Lung (tissue), 12 donors: ENCODE results near the gene RETN. TPM values are rescaled to one million over a fixed set of nuclear protein-coding genes. Genes with fewer than 3 reads are reported as not detected.
A peak's percentile ranks its signal among the peaks of the same experiment; 100 is the strongest.

ENCODE experiments used
- ATAC-seq: fragments of 200-7000 bp; cut with Tn5 transposase; one replicate; pipeline ENCODE4 v1.9.1; 2020; ENCODE audit warnings: moderate number of reproducible peaks; ENCODE audit not compliant: insufficient read depth, low FRiP score
- DNase-seq, 3 donors: peaks; one replicate each; pipeline ENCODE4 v3.0.0-alpha.2; 2013 to 2017
- H3K27ac ChIP-seq, 2 donors: one replicate each; pipeline ENCODE4 v1.5.1; 2013; ENCODE audit warnings: mild to moderate bottlenecking in 2 of 2, moderate library complexity in 2 of 2, control low read depth in 1 of 2, inconsistent platforms in 1 of 2, low read depth in 1 of 2, low read length in 1 of 2
- H3K27me3 ChIP-seq, 3 donors: one replicate each; pipeline ENCODE4 v1.5.1; 2013; ENCODE audit warnings: low read length in 2 of 3; ENCODE audit not compliant: control insufficient read depth in 3 of 3, insufficient read depth in 3 of 3
- H3K36me3 ChIP-seq, 4 donors: one replicate each; pipeline ENCODE4 v1.5.1; 2013; ENCODE audit warnings: low read length in 4 of 4, mild to moderate bottlenecking in 1 of 4, moderate library complexity in 1 of 4; ENCODE audit not compliant: control insufficient read depth in 4 of 4, insufficient read depth in 4 of 4
- H3K4me1 ChIP-seq, 5 donors: one replicate each; pipeline ENCODE4 v1.5.1; 2013; ENCODE audit warnings: low read length in 5 of 5, mild to moderate bottlenecking in 2 of 5, moderate library complexity in 1 of 5; ENCODE audit not compliant: control insufficient read depth in 5 of 5, insufficient read depth in 5 of 5
- H3K4me3 ChIP-seq: one replicate; pipeline ENCODE4 v1.5.1; 2013; ENCODE audit warnings: mild to moderate bottlenecking, control low read depth, moderate library complexity
- H3K9ac ChIP-seq, 2 donors: one replicate each; pipeline ENCODE4 v1.5.1; 2013; ENCODE audit warnings: low read length in 2 of 2, control low read depth in 1 of 2; ENCODE audit not compliant: insufficient read depth in 1 of 2
- H3K9me3 ChIP-seq, 4 donors: one replicate each; pipeline ENCODE4 v1.5.1; 2013; ENCODE audit warnings: low read length in 3 of 4, mild to moderate bottlenecking in 1 of 4, moderate library complexity in 1 of 4; ENCODE audit not compliant: control insufficient read depth in 4 of 4, insufficient read depth in 3 of 4
- CTCF ChIP-seq: IDR thresholded peaks from 2 replicates; pipeline ENCODE4 v1.5.1; 2012; ENCODE audit warnings: mild to moderate bottlenecking; ENCODE audit errors: control extremely low read depth, extremely low read depth
- WGBS, 2 donors: extraction: QIAGEN DNeasy Blood & Tissue Kit; methylation state at CpG; one replicate each; pipeline ENCODE4 v1.1.7; 2013; 5-methylcytosine and 5-hydroxymethylcytosine counted together
- polyA plus RNA-seq, 2 donors: library from polyadenylated mRNA; stranded (reverse); fragments of 200-250 nt; gene quantifications; one replicate each; pipeline ENCODE4 v1.2.1, GENCODE V29; 2013
- total RNA-seq, 2 donors: library from RNA; depleted of rRNA in 1 of 2; stranded (reverse); fragments of >200 nt in 1 of 2; gene quantifications; one replicate each; pipeline ENCODE4 v1.2.1, GENCODE V29; 2014 to 2021
- donor health status: control.
- donor health status: control.
- donor health status: Bipolar disorder and iron deficiency.
- donor health status: healthy.
- donor health status: DM: yes; HTN: yes; CAD: no.

Gene RETN
- total and polyA plus RNA-seq, 4 donors = 2.9 to 1,168 (median 58.3) TPM

GRCh38 chr19:7658219-7658686, 10.6 kb upstream of the RETN start:
- Histone ChIP-seq H3K9me3 (no peaks in the 10 kb centered on the region), H3K36me3 (no peaks in the 10 kb centered on the region), H3K27me3 (no peaks in the 10 kb centered on the region), H3K4me1 (no peaks in the 10 kb centered on the region), H3K27ac (peak overlapping the region in 1 of 2 donors; percentile 26), H3K9ac (no peak overlapping the region), H3K4me3 (no peak overlapping the region)
- no peak for TF ChIP-seq CTCF
- no peak for ATAC-seq
- WGBS, 2 donors = 25 to 28% methylated on average over 9 of the region's 9 CpGs
- DNase-seq = peak in 2 of 3 donors; percentile 19 to 39

GRCh38 chr19:7661744-7662538, 6.9 kb upstream of the RETN start:
- DNase-seq = no peak
- Histone ChIP-seq H3K27ac (no peak overlapping the region), H3K4me1 (peaks cover 0 to 5% (median 0%) of the 10 kb centered on the region in 5 donors), H3K9ac (no peak overlapping the region), H3K4me3 (no peak overlapping the region), H3K9me3 (no peaks in the 10 kb centered on the region), H3K27me3 (no peaks in the 10 kb centered on the region), H3K36me3 (no peaks in the 10 kb centered on the region)
- no peak for TF ChIP-seq CTCF
- ATAC-seq = no peak
- 77 to 84% methylated on average over 8 of the region's 8 CpGs for WGBS, 2 donors

DNA sequence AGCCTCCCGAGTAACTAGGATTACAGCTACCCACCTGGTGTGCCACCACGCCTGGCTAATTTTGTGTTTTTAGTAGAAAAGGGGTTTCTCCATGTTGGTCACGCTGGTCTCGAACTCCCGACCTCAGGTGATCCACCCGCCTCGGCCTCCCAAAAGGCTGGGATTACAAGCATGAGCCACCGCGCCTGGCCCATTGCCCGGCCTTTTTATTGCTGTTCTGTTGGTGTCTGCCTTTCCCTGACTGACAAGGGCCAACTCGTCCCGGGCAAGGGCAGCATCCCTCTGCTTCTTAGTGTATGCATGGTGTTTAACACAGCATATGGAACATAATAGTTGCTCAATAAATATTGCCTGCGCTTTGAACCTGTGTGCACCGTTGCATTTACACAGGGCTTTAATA, 6.2 kb upstream of the RETN start:
- Histone ChIP-seq H3K9ac (no peak overlapping the region), H3K9me3 (no peaks in the 10 kb centered on the region), H3K27ac (no peak overlapping the region), H3K4me1 (peaks cover 0 to 5% (median 0%) of the 10 kb centered on the region in 5 donors), H3K4me3 (no peak overlapping the region), H3K27me3 (no peaks in the 10 kb centered on the region), H3K36me3 (no peaks in the 10 kb centered on the region)
- DNase-seq = no peak
- no peak for ATAC-seq
- 87 to 88% methylated on average over 14 of the region's 14 CpGs for WGBS, 2 donors
- TF ChIP-seq CTCF = no peak
